Effector CD8-positive, alpha-beta T cell (primary cell): ENCODE measurements around the gene PLIN5.

Experiments
- DNase-seq: peaks from one replicate; lab custom pipeline; 2025; lab: John Stamatoyannopoulos, UW

Gene PLIN5

DNA sequence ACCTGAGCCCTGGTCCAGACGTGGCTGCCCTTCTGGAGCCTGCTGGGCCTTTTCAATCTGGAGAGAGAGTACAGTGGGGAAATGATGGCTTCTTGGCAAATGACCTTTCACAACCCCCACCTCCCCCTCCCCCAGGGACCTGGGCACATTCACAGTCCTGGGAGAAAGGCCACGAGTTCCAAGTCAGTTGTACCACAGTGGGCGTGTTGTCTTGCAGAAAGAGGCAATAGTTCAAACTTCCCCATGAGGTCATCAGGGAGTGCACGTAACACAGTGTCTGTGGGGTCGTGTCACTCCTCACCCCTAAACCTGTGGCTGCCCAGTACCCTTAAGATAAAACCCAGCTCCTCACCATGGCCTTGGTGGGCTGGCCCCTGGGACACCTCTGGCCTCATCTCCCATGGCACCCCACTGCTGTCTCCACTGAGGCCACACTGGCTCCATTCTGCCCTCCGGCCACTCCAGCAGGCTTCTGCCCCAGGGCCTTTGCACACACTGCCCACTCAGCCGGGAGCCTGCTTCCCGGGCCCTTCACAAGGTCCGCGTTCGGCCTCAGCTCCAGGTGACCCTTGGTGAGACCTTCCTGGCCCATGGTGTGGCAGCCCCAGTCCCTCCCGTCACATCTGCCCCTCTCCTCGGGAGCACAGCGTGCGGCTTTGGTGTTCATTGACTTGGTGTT lies 30.0 kb downstream of the PLIN5 start:
- no peak for DNase-seq

DNA sequence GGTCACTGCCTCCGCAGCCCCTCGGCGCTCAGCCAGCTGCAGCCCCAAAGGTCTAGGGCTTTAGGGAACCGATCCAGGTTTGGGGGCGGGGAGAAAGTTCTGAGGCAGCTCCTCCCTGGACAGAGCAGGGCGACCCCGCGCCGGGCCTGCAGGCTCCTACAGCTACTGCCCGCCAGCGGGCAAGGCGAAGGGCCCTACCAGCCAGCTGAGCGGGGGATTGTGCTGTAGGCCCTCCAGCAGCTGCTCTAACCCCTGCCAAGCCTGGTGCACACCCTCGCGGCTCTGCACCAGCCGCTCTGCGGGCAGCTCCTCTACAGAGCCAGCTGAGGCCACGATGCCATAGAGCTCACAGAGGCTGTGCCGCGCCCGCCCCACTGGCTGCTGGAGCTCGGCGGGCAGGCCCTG lies 30.7 kb downstream of the PLIN5 start:
- no peak for DNase-seq

DNA sequence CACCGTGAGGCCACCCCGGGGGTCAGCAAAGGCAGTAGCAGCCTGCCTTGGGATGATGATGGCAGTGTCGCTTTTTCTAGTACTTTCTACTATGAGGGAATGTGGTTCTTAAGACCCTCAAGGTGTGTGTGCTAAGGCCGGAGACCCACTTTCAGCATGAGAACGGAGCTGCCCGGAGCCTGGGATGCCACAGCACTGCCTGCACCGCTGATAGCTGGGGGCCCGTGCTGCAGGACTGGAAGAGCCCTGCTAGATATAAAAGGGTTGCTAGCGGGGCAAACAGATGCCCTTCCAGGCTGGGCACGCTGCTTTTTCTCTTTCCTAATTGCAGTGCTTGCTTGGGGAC lies 31.2 kb downstream of the PLIN5 start:
- no peak for DNase-seq

DNA sequence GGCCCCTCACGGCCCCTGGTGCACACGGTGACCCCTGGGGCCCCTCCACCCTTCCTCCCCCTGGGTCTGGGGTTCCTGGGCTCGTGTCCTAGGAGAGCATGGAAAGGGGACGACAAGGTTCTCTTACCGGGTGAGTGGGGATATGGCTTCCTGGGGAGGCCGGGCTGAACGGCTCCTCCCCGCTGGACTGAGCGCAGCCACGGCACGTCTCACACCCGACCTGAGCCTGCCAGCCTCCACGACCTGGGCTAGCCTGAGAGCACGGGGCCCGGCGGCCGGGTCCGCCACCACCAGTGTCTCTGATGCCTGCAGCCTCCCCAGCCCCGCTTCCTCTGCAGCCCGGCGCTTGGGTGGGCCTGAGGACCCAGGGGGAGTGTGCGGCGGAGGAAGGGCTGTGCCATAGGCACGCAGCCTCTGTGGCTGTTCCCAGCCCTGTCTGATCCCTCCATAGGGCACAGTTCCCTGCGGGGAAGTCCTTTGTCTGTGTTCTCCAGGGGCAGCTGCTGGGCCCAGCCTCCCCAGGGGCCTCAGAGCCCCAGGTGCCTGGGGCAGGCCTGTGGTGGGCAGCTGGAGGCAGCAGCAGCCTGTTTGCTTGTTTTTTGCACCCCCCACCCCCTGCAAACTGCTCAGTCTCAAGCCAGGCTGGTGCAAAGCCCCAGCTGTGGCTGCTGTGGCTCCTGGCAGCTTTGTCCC lies 31.7 kb downstream of the PLIN5 start:
- no peak for DNase-seq

DNA sequence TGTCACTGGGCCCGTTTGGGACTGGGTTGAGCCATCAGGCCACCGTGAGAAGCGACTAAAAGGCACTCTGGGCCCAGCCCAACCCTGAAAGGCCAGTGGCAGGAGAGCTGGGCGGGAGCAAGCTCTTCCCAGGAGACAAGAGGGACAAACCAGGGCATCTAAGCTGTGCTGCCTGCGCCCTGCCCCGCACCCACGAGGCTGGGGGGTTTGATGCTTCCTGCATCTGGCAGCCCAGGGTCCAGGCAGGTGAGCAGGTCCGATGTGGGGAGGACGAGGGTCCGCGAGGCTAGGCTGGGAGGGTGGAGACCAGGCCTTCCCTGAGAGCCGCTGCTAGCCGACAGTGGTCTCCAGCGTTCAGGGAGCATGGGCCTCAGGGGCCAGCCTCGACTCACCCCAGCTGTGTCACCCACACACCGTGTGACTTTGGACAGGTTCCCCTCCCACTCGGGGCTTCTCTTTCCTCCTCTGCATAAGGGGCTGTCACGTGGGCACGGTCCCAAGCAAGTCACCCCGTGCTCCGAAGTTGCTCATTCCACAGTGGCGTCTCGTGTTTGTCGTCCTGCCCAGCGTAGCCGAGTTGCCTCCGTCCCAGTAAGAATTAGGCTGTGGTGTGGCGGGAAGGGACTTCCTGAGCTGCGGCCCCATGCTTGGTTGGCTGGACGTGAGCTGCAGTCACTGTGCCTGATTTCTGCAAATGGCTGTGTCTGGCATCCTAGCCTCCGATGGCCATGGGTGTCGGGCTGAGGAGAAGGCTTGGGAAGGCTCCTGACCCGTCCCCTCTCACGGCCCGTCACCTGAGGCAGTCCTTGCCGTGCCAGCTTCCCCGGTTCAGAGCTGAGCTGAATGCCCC lies 32.5 kb downstream of the PLIN5 start:
- no peak for DNase-seq

DNA sequence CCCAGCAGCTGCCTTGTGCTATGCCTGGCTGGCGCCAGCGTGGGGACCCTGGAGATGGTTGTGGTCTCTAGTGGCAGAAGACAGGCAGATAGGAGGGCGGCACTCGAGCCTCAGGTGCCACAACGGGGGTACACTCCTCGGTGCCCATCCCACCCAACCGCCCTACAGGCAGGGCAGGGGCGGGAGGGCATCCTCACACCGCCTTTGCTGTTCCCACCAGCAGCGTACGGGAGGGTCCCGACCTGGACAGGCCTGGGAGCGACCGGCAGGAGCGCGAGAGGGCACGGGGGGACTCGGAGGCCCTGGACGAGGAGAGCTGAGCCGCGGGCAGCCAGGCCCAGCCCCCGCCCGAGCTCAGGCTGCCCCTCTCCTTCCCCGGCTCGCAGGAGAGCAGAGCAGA lies 33.3 kb downstream of the PLIN5 start:
- no peak for DNase-seq

DNA sequence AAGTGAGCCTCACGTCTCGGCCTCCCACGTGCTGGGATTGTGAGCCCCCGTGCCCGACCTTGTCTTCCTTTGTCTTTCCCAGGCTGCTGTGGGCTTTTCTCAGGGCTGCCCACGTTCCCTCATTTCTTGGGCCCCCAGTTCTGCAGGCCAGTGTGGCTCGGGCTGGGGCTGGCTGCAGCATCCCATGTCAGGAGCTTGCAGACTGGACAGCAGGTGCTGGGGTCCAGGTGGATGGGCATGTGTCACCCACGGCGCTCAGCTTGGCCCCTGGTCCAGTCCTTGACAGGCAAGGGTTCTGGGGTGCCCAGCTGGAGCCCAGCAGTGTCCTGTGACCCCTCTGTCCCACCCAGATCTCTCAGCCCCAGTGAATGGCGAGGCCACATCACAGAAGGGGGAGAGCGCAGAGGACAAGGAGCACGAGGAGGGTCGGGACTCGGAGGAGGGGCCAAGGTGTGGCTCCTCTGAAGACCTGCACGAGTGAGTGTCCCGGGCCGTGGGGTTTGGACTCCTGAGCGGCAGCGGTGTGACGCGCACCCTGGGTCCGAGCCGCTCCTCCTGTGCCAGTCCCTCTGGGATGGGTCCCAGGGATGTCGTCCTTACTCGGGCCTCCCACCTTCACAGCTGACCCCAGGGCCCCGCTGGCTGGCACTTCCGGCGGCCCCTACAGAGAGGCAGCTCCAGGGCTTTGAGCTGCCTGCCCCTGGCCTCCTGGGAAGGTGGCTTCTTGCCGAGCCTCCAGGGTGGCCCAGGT lies 34.0 kb downstream of the PLIN5 start:
- DNase-seq = no peak

DNA sequence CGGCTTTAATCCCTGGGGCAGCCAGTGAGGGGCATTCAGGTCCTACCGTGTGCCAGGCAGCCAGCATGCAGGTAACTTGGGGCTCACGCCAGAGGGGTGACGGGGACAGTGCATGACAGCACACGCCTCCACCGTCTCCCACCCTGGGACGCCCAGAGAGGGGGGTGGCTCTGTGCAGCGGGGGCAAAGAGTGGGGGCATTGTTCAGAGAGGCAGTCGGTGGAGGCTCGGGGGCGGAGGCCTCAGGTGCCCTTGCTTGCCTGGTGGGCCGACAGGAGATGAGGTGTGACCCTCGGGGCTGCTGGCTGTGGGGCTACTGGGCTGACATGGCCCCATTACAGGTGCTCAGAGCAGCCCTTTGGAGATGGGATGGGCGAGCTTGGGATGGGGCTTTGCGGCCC lies 35.2 kb downstream of the PLIN5 start:
- DNase-seq = no peak

DNA sequence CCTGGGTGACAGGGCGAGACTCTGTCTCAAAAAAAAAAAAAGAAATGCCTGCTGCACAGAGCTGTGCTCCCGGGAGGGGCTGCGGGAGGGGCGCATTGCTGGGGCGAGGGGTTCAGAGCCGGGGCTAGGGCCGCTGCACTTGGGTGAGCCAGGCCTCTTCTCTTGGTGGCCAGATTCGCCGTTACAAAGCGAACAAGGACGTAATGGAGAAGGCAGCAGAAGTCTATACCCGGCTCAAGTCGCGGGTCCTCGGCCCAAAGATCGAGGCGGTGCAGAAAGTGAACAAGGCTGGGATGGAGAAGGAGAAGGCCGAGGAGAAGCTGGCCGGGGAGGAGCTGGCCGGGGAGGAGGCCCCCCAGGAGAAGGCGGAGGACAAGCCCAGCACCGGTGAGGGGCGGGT lies 35.7 kb downstream of the PLIN5 start:
- DNase-seq = no peak

DNA sequence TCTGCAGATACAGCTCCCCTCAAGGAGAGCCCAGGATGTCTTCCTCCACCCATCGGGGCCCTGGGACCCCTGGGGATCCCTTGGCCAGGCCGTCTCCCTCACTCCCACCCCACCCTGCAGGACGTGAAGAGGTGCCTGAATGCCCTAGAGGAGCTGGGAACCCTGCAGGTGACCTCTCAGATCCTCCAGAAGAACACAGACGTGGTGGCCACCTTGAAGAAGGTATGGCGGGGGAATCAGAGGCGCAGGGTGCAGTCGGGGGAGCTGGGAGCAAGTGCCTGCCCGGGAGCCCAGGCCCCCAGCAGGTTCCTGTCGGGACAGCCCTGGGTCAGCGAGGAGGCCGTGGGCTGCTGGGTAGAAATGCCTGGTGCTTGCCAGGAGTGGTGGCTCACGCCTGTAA lies 36.3 kb downstream of the PLIN5 start:
- DNase-seq = no peak

DNA sequence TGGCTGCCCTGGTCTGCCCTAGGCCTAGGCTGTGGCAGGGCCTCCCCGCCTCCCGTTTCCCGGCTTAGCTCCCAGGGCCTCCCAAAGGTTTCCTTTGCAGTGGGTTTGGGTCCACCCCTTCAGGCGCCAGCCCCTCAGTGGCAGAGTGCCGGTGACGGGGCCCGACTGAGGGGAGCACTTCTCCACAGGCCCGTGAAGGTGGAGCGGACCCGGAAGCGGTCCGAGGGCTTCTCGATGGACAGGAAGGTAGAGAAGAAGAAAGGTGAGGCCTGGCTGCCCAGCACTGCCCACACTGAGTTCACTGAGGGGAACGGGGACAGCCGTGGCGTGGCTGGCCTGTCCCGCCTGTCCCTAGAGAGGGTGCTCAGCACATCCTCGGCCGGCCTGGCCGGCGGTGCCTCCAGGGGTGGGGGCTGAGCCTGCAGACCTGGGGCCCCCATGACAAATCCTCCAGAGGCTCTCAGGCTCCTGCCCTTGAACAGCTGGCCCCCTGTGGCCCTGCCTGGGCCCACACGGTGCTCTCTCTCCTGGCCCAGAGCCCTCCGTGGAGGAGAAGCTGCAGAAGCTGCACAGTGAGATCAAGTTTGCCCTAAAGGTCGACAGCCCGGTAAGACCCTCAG lies 37.1 kb downstream of the PLIN5 start:
- no peak for DNase-seq

DNA sequence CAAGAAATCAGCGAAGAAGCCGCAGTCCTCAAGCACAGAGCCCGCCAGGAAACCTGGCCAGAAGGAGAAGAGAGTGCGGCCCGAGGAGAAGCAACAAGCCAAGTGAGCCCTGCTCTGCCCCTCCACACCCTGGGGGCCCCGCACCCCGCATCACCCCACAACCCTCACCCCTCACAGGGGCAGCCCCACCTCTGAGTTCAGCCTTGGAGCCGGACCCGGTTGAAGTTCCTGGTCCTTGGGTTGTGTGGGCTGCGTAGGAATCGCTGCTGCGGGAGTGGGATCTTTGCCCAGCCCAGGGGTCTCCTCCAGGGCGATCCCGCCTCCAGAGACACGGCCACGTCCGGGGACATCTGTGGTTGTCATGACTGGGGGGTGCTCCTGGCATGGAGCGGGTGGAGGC lies 38.7 kb downstream of the PLIN5 start:
- DNase-seq = no peak

DNA sequence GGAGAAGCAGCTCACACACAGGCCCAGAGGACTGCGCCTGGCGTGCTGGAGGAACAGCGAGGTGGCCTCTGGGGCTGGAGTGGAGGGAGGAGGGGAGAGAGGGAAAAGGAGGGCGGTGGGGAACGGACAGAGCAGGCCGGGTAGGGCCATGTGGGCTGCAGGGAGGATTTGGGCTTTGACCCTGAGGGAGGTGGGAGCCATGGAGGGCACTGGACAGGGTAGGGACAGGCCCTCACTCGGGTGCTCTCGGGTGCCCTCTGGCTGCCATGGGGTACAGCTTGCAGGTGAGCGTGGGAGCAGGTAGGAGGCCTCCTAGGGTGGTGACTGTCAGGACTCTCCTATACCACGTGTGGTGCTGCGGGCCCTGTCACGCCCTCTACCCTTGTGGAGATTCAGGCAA lies 39.6 kb downstream of the PLIN5 start:
- no peak for DNase-seq

DNA sequence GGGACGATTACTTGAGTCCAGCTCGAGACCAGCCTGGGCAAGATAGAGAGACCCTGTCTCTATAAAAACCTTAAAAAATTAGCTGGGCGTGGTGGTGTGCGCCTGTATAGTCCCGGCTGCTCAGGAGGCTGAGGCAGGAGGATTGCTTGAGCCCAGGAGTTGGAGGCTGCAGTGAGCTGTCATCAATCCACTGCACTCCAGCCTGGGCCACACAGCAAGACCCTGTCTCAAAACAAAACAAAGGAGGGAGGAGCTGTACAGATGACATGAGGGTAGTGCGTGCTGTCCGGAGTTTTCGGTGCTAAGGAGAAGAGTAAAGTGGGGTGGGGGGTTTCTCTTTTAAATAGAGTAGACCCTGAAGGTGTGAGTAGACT lies 40.3 kb downstream of the PLIN5 start:
- no peak for DNase-seq

DNA sequence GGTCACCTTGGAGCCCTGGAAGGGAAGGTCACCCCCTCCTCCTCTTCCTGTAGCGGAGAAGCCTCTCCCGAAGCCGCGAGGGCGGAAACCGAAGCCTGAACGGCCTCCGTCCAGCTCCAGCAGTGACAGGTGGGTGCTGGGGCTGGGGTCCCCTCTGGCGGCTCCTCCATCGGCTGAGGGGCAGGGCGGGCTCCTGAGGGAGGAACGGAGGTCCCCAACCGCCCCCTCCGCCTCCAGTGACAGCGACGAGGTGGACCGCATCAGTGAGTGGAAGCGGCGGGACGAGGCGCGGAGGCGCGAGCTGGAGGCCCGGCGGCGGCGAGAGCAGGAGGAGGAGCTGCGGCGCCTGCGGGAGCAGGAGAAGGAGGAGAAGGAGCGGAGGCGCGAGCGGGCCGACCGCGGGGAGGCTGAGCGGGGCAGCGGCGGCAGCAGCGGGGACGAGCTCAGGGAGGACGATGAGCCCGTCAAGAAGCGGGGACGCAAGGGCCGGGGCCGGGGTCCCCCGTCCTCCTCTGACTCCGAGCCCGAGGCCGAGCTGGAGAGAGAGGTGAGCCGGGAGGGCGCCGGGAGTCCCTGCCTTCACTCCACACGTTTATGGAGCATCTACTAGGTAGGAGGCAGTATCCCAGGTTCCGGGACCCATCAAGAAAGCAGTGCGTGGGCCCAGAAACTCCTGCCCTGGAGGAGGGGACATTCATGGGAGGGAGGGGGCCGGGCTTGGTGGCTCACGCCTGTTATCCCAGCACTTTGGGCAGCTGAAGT lies 40.9 kb downstream of the PLIN5 start:
- no peak for DNase-seq

DNA sequence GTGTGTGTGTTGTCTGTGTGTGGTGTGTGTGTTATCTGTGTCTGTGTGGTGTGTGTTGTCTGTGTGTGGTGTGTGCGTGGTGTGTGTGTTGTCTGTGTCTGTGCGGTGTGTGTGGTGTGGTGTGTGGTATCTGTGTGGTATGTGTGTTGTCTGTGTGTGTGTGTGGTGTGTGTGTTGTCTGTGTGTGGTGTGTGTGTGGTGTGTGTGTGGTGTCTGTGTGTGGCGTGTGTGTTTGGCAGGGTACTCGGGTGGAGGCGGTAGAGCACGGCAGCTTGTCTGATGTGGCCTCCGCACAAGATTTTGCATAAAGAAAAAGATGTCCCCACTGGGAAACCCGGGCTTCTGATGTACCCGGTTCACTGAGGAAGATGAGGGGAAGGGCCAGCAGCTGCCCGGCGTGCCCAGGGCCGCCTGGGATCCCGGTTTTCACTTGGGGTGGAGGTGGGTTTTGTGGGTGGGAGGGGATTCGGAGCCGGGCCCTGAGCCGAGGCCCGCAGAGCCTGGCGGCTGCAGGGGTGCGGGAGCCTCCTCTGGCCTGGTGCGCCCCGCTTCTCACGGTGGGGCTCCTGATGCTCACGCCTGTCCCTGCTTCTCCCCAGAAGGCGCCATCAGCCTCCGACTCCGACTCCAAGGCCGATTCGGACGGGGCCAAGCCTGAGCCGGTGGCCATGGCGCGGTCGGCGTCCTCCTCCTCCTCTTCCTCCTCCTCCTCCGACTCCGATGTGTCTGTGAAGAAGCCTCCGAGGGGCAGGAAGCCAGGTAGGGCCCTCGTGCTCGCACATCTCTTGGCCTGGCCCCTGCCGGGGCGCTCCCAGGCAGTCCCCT lies 41.7 kb downstream of the PLIN5 start:
- DNase-seq = no peak

DNA sequence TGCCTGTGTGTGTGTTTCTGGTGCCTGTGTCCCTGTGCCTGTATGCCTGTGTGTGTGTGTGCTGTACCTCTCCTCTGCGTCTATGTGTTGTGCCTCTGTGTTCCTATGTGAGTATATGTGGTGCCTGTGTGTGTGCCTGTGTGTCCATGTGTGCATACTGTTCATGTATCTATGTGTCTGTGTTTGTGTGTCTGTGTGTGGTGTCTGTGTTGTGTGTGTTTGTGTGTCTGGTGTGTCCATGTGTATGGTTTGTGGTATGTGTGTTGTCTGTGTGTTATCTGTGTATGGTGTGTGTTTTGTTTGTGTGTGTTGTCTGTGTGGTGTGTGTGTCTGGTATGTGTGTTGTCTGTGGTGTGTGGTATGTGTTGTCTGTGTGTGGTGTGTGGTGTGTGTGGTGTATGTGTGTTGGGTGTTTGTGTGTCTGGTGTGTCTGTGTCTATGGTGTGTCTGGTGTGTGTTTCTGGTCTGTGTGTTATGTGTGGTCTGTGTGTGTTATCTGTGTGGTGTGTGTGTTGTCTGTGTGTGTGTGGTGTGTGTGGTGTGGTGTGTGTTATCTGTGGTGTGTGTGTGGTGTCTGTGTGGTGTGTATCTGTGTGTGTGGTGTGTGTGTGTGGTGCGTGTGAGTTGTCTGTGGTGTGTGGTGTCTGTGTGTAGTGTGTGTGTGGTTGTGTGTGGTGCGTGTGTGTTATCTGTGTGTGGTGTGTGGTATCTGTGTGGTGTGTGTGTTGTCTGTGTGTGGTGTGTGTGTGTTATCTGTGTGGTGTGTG lies 42.5 kb downstream of the PLIN5 start:
- no peak for DNase-seq

DNA sequence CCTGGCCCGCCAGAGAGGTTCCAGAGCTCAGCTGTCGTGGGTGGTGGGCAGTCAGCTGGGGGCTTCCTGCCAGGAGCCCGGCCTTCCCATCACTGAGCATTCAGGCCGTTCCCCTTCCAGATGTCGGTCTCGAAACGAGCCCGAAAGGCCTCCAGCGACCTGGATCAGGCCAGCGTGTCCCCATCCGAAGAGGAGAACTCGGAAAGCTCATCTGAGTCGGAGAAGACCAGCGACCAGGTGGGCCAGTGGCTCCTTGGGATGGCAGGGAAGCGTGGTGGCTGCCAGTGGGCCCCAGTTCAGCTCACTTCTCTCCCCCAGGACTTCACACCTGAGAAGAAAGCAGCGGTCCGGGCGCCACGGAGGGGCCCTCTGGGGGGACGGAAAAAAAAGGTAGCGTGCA lies 43.6 kb downstream of the PLIN5 start:
- DNase-seq = no peak

DNA sequence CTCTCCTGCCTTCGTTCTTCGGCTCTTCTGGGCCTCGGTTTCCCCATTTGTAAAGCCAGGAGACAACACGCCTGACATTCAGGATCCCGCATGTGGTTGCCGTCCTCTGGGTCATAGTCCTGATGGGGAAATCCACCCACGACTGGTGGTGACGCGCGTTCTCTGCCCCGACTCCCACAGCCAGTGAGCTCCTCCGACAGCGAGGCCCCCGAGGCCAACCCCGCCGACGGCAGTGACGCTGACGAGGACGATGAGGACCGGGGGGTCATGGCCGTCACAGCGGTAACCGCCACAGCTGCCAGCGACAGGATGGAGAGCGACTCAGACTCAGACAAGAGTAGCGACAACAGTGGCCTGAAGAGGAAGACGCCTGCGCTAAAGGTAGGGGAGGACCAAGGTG lies 46.5 kb downstream of the PLIN5 start:
- no peak for DNase-seq

DNA sequence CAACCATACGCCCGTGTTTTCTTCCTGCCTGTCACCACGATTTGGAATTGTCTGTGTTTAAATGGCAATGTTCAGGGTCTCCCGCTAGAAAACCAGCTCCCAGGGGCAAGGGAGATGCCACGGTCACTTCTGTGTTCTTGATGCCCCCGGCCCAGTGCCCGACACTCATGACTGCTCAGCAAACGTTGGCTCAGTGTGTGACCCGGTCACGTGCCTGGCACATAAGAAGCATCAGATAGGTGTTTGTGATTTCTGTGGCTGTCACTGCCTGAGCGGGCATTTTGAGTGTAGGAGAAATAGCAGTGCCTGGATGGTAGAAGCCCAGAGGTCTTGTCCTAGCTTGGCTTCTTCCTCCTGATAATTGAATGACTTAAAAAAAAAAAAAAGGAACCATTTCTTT lies 47.5 kb downstream of the PLIN5 start:
- no peak for DNase-seq
